HepG2 (cell line): ENCODE results near the gene B3GALNT2. TPM values are rescaled to one million over a fixed set of nuclear protein-coding genes. Genes with fewer than 3 reads are reported as not detected.

ENCODE experiments used
- ARID2 ChIP-seq: sonication (generic); formaldehyde crosslinking; IDR thresholded peaks from 2 replicates; pipeline ENCODE4 v1.8.1; 2022; ENCODE audit warnings: mild to moderate bottlenecking, missing genetic modification reagents, borderline replicate concordance
- HNRNPK ChIP-seq: fragments of 200-400 bp; formaldehyde crosslinking; IDR thresholded peaks from 2 replicates; pipeline ENCODE4 v1.6.1; 2018; ENCODE audit warnings: low read length, low read depth, moderate library complexity, mild to moderate bottlenecking; ENCODE audit not compliant: poor library complexity, severe bottlenecking
- MYNN ChIP-seq: sonication (generic); formaldehyde crosslinking; IDR thresholded peaks from 2 replicates; pipeline ENCODE4 v1.4.0; 2020; ENCODE audit warnings: mild to moderate bottlenecking, low read depth, missing genetic modification reagents
- NFRKB ChIP-seq: fragments of 450-650 bp; IDR thresholded peaks from 2 replicates; pipeline ENCODE4 v1.6.1; 2017
- NFYB ChIP-seq: sonication (generic); formaldehyde crosslinking; IDR thresholded peaks from 2 replicates; pipeline ENCODE4 v1.4.0; 2020; ENCODE audit warnings: missing genetic modification reagents
- RFXANK ChIP-seq: IDR thresholded peaks from 2 replicates; pipeline ENCODE4 v1.6.1; 2016
- STAG1 ChIP-seq: sonication (generic); formaldehyde crosslinking; IDR thresholded peaks from 2 replicates; pipeline ENCODE4 v1.4.0; 2020; ENCODE audit warnings: missing genetic modification reagents
- ZNF44 ChIP-seq: sonication (generic); formaldehyde crosslinking; IDR thresholded peaks from 2 replicates; pipeline ENCODE4 v1.5.1; 2020; ENCODE audit warnings: mild to moderate bottlenecking, missing genetic modification reagents
- ZNF446 ChIP-seq: sonication (generic); formaldehyde crosslinking; IDR thresholded peaks from 2 replicates; pipeline ENCODE4 v1.5.0; 2020; ENCODE audit warnings: mild to moderate bottlenecking, missing genetic modification reagents
- ZNF570 ChIP-seq: sonication (generic); formaldehyde crosslinking; IDR thresholded peaks from 2 replicates; pipeline ENCODE4 v1.4.0; 2020; ENCODE audit warnings: mild to moderate bottlenecking, missing genetic modification reagents, borderline replicate concordance
- ZNF580 ChIP-seq: IDR thresholded peaks from 2 replicates; pipeline ENCODE4 v1.6.1; 2016; ENCODE audit warnings: low read depth, borderline replicate concordance
- ZNF615 ChIP-seq: sonication (generic); formaldehyde crosslinking; IDR thresholded peaks from 2 replicates; pipeline ENCODE4 v1.5.0; 2020; ENCODE audit warnings: mild to moderate bottlenecking, missing genetic modification reagents, borderline replicate concordance
- ZNF639 ChIP-seq: conservative IDR thresholded peaks from 2 replicates; pipeline ENCODE4 v1.6.1; 2018; ENCODE audit warnings: missing genetic modification reagents
- ZNF678 ChIP-seq: sonication (generic); formaldehyde crosslinking; IDR thresholded peaks from 2 replicates; pipeline ENCODE4 v1.4.0; 2020; ENCODE audit warnings: mild to moderate bottlenecking, missing genetic modification reagents
- ZNF761 ChIP-seq: sonication (generic); formaldehyde crosslinking; conservative IDR thresholded peaks from 2 replicates; pipeline ENCODE4 v1.4.0; 2020; ENCODE audit warnings: mild to moderate bottlenecking, missing genetic modification reagents
- polyA plus RNA-seq, 8 experiments: library from polyadenylated mRNA; depleted of rRNA in 3 of 8; stranded (reverse) in 7 of 8; unstranded in 1 of 8; fragments of >200 nt; fragmentation: Illumina TruSeq in 4 of 8; extraction: Trizol in 4 of 8; gene quantifications; 2 replicates each; pipeline versions ENCODE4 v1.2.1 to v1.2.3, GENCODE V29; 2011 to 2016; ENCODE audit warnings: low read depth in 4 of 8, missing spikeins in 1 of 8, mixed read lengths in 1 of 8; ENCODE audit not compliant: insufficient read depth in 1 of 8
- total RNA-seq, 5 experiments: library from RNA; depleted of rRNA; stranded (reverse); fragments of >200 nt; fragmentation: Illumina TruSeq; extraction: Trizol; gene quantifications; 2 replicates each; pipeline ENCODE4 v1.2.3, GENCODE V29; 2016; ENCODE audit warnings: low read depth in 1 of 5
- TF ChIP-seq, protein P1 (sequence below), 2 experiments: fragments of 450-650 bp in 1 of 2; sonication (generic) in 1 of 2; formaldehyde crosslinking; IDR thresholded peaks; 2 replicates each; pipeline versions ENCODE4 v1.5.0 to v1.8.0; 2020 to 2022; ENCODE audit warnings: mild to moderate bottlenecking in 1 of 2, missing genetic modification reagents in 1 of 2

The B3GALNT2 gene
- total and polyA plus RNA-seq, 2 of the 13 experiments (the other 11 are each of a cell fraction or from before 2014, with no cell fraction given), result 16.5 to 28.9 TPM

DNA sequence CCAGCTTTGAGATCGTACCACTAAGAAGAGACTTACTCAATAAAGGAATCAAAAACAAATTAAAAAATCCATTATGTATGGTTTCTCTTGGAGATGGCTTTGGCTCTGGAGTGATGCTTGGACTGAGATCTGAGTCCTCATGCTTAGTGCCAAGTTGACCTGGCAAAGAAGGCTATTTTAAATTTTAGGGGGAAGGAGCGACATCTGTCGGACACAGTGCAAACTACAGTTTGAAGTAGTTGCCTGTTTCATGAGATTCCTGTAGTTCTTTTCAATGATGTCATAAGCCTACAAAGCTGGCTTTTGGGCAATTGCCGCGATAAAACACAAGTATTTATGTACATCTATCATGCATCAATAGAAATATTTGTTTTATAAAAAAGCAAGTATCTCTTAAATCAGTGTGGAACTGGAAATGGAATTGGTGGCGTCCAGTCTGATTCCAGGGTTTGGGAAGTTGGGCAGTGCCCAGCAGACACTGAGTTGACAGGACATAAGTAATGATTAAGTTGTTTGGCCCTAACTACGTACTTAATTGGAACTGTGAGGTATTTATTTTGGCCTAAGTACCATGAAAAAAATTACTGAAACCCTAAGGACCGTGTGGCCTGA lies 87.1 kb downstream of the B3GALNT2 start (continued):
- TF ChIP-seq ZNF44 (CRISPR knock-in tag) (no peak), MYNN (CRISPR knock-in tag) (no peak), ARID2 (CRISPR knock-in tag) (no peak), ZNF639 (no peak), ZNF580 (CRISPR knock-in tag) (no peak), ZNF761 (CRISPR knock-in tag) (no peak), ZNF446 (CRISPR knock-in tag) (no peak), ZNF678 (CRISPR knock-in tag) (no peak), ZNF570 (no peak), RFXANK (CRISPR knock-in tag) (0 out of 2 replicates have a peak, but pooled peaks have one; percentile 54), NFRKB (no peak), NFYB (no peak), HNRNPK (no peak), ZNF615 (CRISPR knock-in tag) (no peak), STAG1 (CRISPR knock-in tag) (peak; percentile 88)
- TF ChIP-seq, protein P1, sequence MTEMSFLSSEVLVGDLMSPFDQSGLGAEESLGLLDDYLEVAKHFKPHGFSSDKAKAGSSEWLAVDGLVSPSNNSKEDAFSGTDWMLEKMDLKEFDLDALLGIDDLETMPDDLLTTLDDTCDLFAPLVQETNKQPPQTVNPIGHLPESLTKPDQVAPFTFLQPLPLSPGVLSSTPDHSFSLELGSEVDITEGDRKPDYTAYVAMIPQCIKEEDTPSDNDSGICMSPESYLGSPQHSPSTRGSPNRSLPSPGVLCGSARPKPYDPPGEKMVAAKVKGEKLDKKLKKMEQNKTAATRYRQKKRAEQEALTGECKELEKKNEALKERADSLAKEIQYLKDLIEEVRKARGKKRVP (CRISPR knock-in tag; IDR thresholded peaks at IDR 0.05), result no peak
